Lung (tissue), 12 donors: ENCODE results near the gene CHN1. TPM values are rescaled to one million over a fixed set of nuclear protein-coding genes. Genes with fewer than 3 reads are reported as not detected.

Experiments used
- ATAC-seq: fragments of 200-7000 bp; cut with Tn5 transposase; one replicate; pipeline ENCODE4 v1.9.1; 2020; ENCODE audit warnings: moderate number of reproducible peaks; ENCODE audit not compliant: insufficient read depth, low FRiP score
- DNase-seq, 3 donors: peaks; one replicate each; pipeline ENCODE4 v3.0.0-alpha.2; 2013 to 2017
- H3K27ac ChIP-seq, 2 donors: one replicate each; pipeline ENCODE4 v1.5.1; 2013; ENCODE audit warnings: mild to moderate bottlenecking in 2 of 2, moderate library complexity in 2 of 2, control low read depth in 1 of 2, inconsistent platforms in 1 of 2, low read depth in 1 of 2, low read length in 1 of 2
- H3K27me3 ChIP-seq, 3 donors: one replicate each; pipeline ENCODE4 v1.5.1; 2013; ENCODE audit warnings: low read length in 2 of 3; ENCODE audit not compliant: control insufficient read depth in 3 of 3, insufficient read depth in 3 of 3
- H3K36me3 ChIP-seq, 4 donors: one replicate each; pipeline ENCODE4 v1.5.1; 2013; ENCODE audit warnings: low read length in 4 of 4, mild to moderate bottlenecking in 1 of 4, moderate library complexity in 1 of 4; ENCODE audit not compliant: control insufficient read depth in 4 of 4, insufficient read depth in 4 of 4
- H3K4me1 ChIP-seq, 5 donors: one replicate each; pipeline ENCODE4 v1.5.1; 2013; ENCODE audit warnings: low read length in 5 of 5, mild to moderate bottlenecking in 2 of 5, moderate library complexity in 1 of 5; ENCODE audit not compliant: control insufficient read depth in 5 of 5, insufficient read depth in 5 of 5
- H3K4me3 ChIP-seq: one replicate; pipeline ENCODE4 v1.5.1; 2013; ENCODE audit warnings: mild to moderate bottlenecking, control low read depth, moderate library complexity
- H3K9ac ChIP-seq, 2 donors: one replicate each; pipeline ENCODE4 v1.5.1; 2013; ENCODE audit warnings: low read length in 2 of 2, control low read depth in 1 of 2; ENCODE audit not compliant: insufficient read depth in 1 of 2
- H3K9me3 ChIP-seq, 4 donors: one replicate each; pipeline ENCODE4 v1.5.1; 2013; ENCODE audit warnings: low read length in 3 of 4, mild to moderate bottlenecking in 1 of 4, moderate library complexity in 1 of 4; ENCODE audit not compliant: control insufficient read depth in 4 of 4, insufficient read depth in 3 of 4
- WGBS, 2 donors: extraction: QIAGEN DNeasy Blood & Tissue Kit; methylation state at CpG; one replicate each; pipeline ENCODE4 v1.1.7; 2013; 5-methylcytosine and 5-hydroxymethylcytosine counted together
- polyA plus RNA-seq, 2 donors: library from polyadenylated mRNA; stranded (reverse); fragments of 200-250 nt; gene quantifications; one replicate each; pipeline ENCODE4 v1.2.1, GENCODE V29; 2013
- total RNA-seq, 2 donors: library from RNA; depleted of rRNA in 1 of 2; stranded (reverse); fragments of >200 nt in 1 of 2; gene quantifications; one replicate each; pipeline ENCODE4 v1.2.1, GENCODE V29; 2014 to 2021
- TF ChIP-seq, protein P1 (sequence below): IDR thresholded peaks from 2 replicates; pipeline ENCODE4 v1.5.1; 2012; ENCODE audit warnings: mild to moderate bottlenecking; ENCODE audit errors: control extremely low read depth, extremely low read depth
- donor health status: control.
- donor health status: control.
- donor health status: Bipolar disorder and iron deficiency.
- donor health status: healthy.
- donor health status: DM: yes; HTN: yes; CAD: no.

Gene CHN1
- total and polyA plus RNA-seq, 4 donors = 6.8 to 80.9 (median 14.5) TPM

DNA sequence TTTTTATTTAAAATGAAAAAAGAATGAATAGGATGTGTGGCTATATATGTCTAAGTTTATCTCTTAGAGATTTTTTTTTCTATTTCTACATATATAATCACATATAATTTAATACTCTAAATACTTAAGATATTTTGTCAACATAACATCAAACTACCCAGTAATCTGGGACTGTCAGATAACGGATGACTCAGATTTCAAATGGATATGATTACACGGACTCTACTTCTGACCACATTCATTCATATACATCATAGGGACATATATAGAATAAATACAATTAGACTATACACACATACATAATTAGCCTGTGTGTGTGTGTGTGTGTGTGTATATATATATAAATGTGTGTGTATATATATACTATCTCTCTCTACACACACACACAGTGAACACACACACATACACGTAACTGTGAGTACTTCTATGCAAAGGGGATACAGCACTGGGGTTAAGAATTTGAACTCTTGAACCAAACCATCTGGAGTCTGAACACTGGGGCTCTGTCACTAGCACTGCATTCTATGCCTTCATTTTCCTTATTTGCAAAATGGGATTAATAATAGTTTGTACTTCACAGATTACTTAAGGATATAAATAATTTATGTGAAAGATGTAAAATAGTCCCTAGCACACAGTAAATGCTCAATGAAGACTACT is 59.5 kb downstream of the CHN1 start:
- Histone ChIP-seq H3K9me3 (no peaks in the 10 kb centered on the region), H3K4me1 (no peaks in the 10 kb centered on the region), H3K9ac (no peak overlapping the region), H3K36me3 (no peaks in the 10 kb centered on the region), H3K27ac (no peak overlapping the region), H3K4me3 (no peak overlapping the region), H3K27me3 (no peaks in the 10 kb centered on the region)
- DNase-seq (no peak), ATAC-seq (no peak)
- WGBS, 2 donors = 84 to 92% methylated on average over 3 of the region's 3 CpGs
- TF ChIP-seq, protein P1, sequence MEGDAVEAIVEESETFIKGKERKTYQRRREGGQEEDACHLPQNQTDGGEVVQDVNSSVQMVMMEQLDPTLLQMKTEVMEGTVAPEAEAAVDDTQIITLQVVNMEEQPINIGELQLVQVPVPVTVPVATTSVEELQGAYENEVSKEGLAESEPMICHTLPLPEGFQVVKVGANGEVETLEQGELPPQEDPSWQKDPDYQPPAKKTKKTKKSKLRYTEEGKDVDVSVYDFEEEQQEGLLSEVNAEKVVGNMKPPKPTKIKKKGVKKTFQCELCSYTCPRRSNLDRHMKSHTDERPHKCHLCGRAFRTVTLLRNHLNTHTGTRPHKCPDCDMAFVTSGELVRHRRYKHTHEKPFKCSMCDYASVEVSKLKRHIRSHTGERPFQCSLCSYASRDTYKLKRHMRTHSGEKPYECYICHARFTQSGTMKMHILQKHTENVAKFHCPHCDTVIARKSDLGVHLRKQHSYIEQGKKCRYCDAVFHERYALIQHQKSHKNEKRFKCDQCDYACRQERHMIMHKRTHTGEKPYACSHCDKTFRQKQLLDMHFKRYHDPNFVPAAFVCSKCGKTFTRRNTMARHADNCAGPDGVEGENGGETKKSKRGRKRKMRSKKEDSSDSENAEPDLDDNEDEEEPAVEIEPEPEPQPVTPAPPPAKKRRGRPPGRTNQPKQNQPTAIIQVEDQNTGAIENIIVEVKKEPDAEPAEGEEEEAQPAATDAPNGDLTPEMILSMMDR = no peak

DNA sequence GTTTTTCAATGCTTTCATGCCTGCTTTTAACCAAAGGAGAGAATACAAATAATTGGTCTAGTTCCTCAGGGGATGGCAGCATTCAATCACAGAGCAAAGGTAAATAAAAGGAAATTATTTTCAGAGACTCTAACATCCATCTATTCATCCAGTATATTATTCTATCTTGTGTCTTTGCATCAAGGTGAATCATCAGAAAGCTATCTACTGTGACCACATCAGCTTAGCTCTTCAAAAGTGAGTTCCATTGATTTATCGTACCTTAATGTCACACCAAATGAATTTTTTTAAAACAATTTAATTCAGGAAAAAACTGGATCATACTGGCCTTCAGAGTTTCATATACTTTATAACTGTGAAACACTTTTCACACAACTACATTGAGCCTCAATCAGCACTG is 66.1 kb downstream of the CHN1 start:
- Histone ChIP-seq H3K9me3 (no peaks in the 10 kb centered on the region), H3K4me3 (no peak overlapping the region), H3K36me3 (peaks cover 0 to 2% (median 0%) of the 10 kb centered on the region in 4 donors), H3K4me1 (no peaks in the 10 kb centered on the region), H3K9ac (no peak overlapping the region), H3K27ac (no peak overlapping the region), H3K27me3 (no peaks in the 10 kb centered on the region)
- TF ChIP-seq, protein P1 = no peak
- 89 to 91% methylated on average over 1 of the region's 1 CpG for WGBS, 2 donors
- no peak for ATAC-seq
- no peak for DNase-seq

DNA sequence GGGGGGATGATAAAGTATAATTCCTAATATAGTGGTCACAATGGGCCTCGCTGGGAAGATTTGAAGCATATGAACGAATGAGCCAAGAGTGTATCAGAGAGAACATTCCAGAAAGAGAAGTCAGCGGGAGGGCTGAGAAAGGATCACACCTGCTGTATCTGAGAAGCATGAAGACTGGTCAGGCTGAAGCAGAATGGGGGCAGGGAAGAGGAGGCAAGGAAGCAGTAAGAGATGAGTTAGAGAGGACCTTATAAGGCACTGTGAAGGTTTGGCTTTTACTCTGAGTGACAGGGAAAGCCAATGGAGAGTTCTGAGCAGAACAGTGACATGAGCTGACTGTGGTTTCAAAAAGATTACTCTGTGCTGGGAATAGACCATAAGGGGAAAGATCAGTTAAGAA is 73.5 kb downstream of the CHN1 start:
- H3K4me1 ChIP-seq = no peaks in the 10 kb centered on the region

More for the DNA sequence above, 73.5 kb downstream of the CHN1 start:
- Histone ChIP-seq H3K27ac (no peak overlapping the region), H3K36me3 (peaks cover 0 to 5% (median 0%) of the 10 kb centered on the region in 4 donors), H3K9me3 (no peaks in the 10 kb centered on the region), H3K4me3 (no peak overlapping the region), H3K27me3 (no peaks in the 10 kb centered on the region), H3K9ac (no peak overlapping the region)
- WGBS, 2 donors = 95% methylated on average over 3 of the region's 3 CpGs
- no peak for DNase-seq
- no peak for ATAC-seq
- TF ChIP-seq, protein P1 = no peak
